GM12878 (cell line): Measurements from ENCODE around the gene DCLK2. TPM values are rescaled to one million over a fixed set of nuclear protein-coding genes. Genes with fewer than 3 reads are reported as not detected.
A peak's percentile ranks its signal among the peaks of the same experiment; 100 is the strongest.

Source experiments
- ATAC-seq: fragments of 200-7000 bp; cut with Tn5 transposase; 3 replicates; pipeline ENCODE4 v1.9.1; 2020; ENCODE audit warnings: mild to moderate bottlenecking, moderate library complexity
- BruUV-seq: library from RNA; stranded (reverse); fragments of 400-500 nt; replicated peaks from 2 replicates; lab custom pipeline; 2021; lab: Mats Ljungman, UMichigan
- CTCF ChIA-PET: fragments of 300-600 bp; sonication (Branson Sonifier 250); formaldehyde crosslinking; extraction: SDS; loops from one replicate; lab custom pipeline; 2021; ENCODE audit warnings: inconsistent platforms; lab: Yijun Ruan, JAX
- POLR2A ChIA-PET: fragments of 350-600 bp; formaldehyde crosslinking; extraction: SDS; loops from one replicate; lab custom pipeline; 2021; ENCODE audit warnings: inconsistent platforms; lab: Charles Lee
- RAD21 ChIA-PET: fragments of 300-600 bp; sonication (Branson Sonifier 250); formaldehyde crosslinking; loops from one replicate; lab custom pipeline; 2023; ENCODE audit warnings: antibody characterized with exemption; ENCODE audit not compliant: unreplicated experiment; lab: Charles Lee
- SMC1A ChIA-PET: fragments of 300-600 bp; sonication (Branson Sonifier 250); formaldehyde crosslinking; loops from one replicate; lab custom pipeline; 2023; ENCODE audit not compliant: unreplicated experiment, uncharacterized antibody; lab: Charles Lee
- DNase-seq: peaks from one replicate; pipeline ENCODE4 v3.0.0-alpha.2; 2011; ENCODE audit warnings: low read depth, low spot score
- FAIRE-seq: peaks from 3 replicates; lab custom pipeline; 2011; peaks lifted over from hg19 to GRCh38; lab: Jason Lieb, UNC
- H2AFZ ChIP-seq: 2 replicates; pipeline ENCODE4 v1.6.0; 2011; ENCODE audit warnings: low read depth, low read length, control low read depth; ENCODE audit not compliant: control insufficient read depth
- H3K27ac ChIP-seq: 2 replicates; pipeline ENCODE4 v1.5.1; 2011; ENCODE audit warnings: control low read depth; ENCODE audit not compliant: control insufficient read depth, insufficient read depth
- H3K27me3 ChIP-seq, 2 experiments: replicated peaks in 1 of 2; 2 replicates each; pipeline versions ENCODE4 v1.6.0 to v1.6.1; 2011; ENCODE audit warnings: low read length in 1 of 2; ENCODE audit not compliant: control insufficient read depth in 2 of 2, insufficient read depth in 2 of 2
- H3K36me3 ChIP-seq, 2 experiments: 2 replicates each; pipeline ENCODE4 v1.5.1; 2011; ENCODE audit warnings: low read length in 1 of 2; ENCODE audit not compliant: control insufficient read depth in 2 of 2, insufficient read depth in 2 of 2
- H3K4me1 ChIP-seq: 2 replicates; pipeline ENCODE4 v1.6.1; 2011; ENCODE audit warnings: mild to moderate bottlenecking, low read length, moderate library complexity, mixed read lengths; ENCODE audit not compliant: control insufficient read depth, insufficient read depth
- H3K4me2 ChIP-seq: 2 replicates; pipeline ENCODE4 v1.6.0; 2011; ENCODE audit warnings: control low read depth; ENCODE audit not compliant: control insufficient read depth, insufficient read depth
- H3K4me3 ChIP-seq: fragments of 200-600 bp; sonication (generic); 2 replicates; pipeline ENCODE4 v1.5.1; 2016
- H3K79me2 ChIP-seq: 2 replicates; pipeline ENCODE4 v1.6.0; 2011; ENCODE audit warnings: low read length; ENCODE audit not compliant: control insufficient read depth, insufficient read depth
- H3K9ac ChIP-seq: 2 replicates; pipeline ENCODE4 v1.8.0; 2011; ENCODE audit warnings: low read length, control low read depth, mixed read lengths; ENCODE audit not compliant: control insufficient read depth, insufficient read depth
- H3K9me3 ChIP-seq: replicated peaks from 3 replicates; pipeline ENCODE4 v1.5.1; 2011; ENCODE audit warnings: mild to moderate bottlenecking, low read length; ENCODE audit not compliant: control insufficient read depth, insufficient read depth
- H4K20me1 ChIP-seq: 2 replicates; pipeline ENCODE4 v1.6.0; 2011; ENCODE audit not compliant: control insufficient read depth, insufficient read depth
- BRCA1 ChIP-seq: IDR thresholded peaks from 2 replicates; pipeline ENCODE4 v1.6.1; 2011; ENCODE audit warnings: low read depth, low read length, improper control_type of control experiment
- IRF5 ChIP-seq: fragments of 450-650 bp; IDR thresholded peaks from 2 replicates; pipeline ENCODE4 v1.6.1; 2017; ENCODE audit warnings: borderline replicate concordance
- NFYA ChIP-seq: IDR thresholded peaks from 2 replicates; pipeline ENCODE4 v1.6.1; 2011; ENCODE audit warnings: low read depth, mild to moderate bottlenecking, low read length, improper control_type of control experiment, borderline replicate concordance
- TCF12 ChIP-seq: IDR thresholded peaks from 2 replicates; pipeline ENCODE4 v1.6.1; 2011; ENCODE audit warnings: low read depth, mild to moderate bottlenecking, low read length
- in situ Hi-C: fragments of 300-500 bp; cut with MboI; formaldehyde crosslinking; loops from 9 replicates; pipeline ENCODE4 v1.14.3; 2018; ENCODE audit warnings: mixed read lengths
- intact Hi-C: fragments of 100-400 bp; cut with micrococcal nuclease; formaldehyde crosslinking; loops from one replicate; pipeline ENCODE4 v1.14.2; 2022; ENCODE audit not compliant: unreplicated experiment
- polyA plus RNA-seq, 11 experiments: library from polyadenylated mRNA; depleted of rRNA in 4 of 11; unstranded in 6 of 11; stranded (reverse) in 5 of 11; fragments of >200 nt; fragmentation: Nextera tagmentation in 4 of 11; fragmentation: Illumina TruSeq in 1 of 11; extraction: Ambion mirVana in 4 of 11; extraction: Trizol in 1 of 11; gene quantifications; 1 replicate in 1 of 11; 2 replicates in 10 of 11; pipeline versions ENCODE4 v1.2.1 to v1.2.3, GENCODE V29; 2011 to 2016; ENCODE audit warnings: inconsistent platforms in 2 of 11, missing spikeins in 2 of 11, low read depth in 1 of 11
- total RNA-seq, 4 experiments: library from RNA; depleted of rRNA in 3 of 4; stranded (reverse); fragments of >200 nt in 3 of 4; fragmentation: Illumina TruSeq in 1 of 4; extraction: Trizol in 1 of 4; gene quantifications; 2 replicates each; pipeline versions ENCODE4 v1.2.1 to v1.2.3, GENCODE V29; 2013 to 2021
- TF ChIP-seq, protein P1 (sequence below): fragments of 450-650 bp; conservative IDR thresholded peaks from 2 replicates; pipeline ENCODE4 v1.6.1; 2017; ENCODE audit warnings: mild to moderate bottlenecking, moderate library complexity

Gene DCLK2
- total and polyA plus RNA-seq, 10 of the 15 experiments (the other 5 are each of a cell fraction or from before 2014, with no cell fraction given), result not detected

- no peaks in the 10 kb centered on the region for H3K4me1 ChIP-seq
- H3K9me3 ChIP-seq, result no peaks in the 10 kb centered on the region
- ChIA-PET POLR2A (no interaction called here), SMC1A (no interaction called here), CTCF (interaction anchor here (1.1 to 4.5 kb wide), 2 partner anchors 21 to 203 kb away, joined by 3 to 38 read pairs; no protein-coding TSS in a partner anchor), RAD21 (no interaction called here)
- no TSS peak for BruUV-seq
- no peak overlapping the region for H3K4me3 ChIP-seq
- no peaks in the 10 kb centered on the region for H4K20me1 ChIP-seq
- peaks cover 0 to 2% of the 10 kb centered on the region in 2 experiments; a peak in 1 of 4 replicates for H3K27me3 ChIP-seq
- H2AFZ ChIP-seq, result no peak overlapping the region
- no peak overlapping the region for H3K9ac ChIP-seq
- TF ChIP-seq IRF5 (no peak), BRCA1 (no peak), NFYA (no peak), TCF12 (no peak)
- TF ChIP-seq, protein P1, sequence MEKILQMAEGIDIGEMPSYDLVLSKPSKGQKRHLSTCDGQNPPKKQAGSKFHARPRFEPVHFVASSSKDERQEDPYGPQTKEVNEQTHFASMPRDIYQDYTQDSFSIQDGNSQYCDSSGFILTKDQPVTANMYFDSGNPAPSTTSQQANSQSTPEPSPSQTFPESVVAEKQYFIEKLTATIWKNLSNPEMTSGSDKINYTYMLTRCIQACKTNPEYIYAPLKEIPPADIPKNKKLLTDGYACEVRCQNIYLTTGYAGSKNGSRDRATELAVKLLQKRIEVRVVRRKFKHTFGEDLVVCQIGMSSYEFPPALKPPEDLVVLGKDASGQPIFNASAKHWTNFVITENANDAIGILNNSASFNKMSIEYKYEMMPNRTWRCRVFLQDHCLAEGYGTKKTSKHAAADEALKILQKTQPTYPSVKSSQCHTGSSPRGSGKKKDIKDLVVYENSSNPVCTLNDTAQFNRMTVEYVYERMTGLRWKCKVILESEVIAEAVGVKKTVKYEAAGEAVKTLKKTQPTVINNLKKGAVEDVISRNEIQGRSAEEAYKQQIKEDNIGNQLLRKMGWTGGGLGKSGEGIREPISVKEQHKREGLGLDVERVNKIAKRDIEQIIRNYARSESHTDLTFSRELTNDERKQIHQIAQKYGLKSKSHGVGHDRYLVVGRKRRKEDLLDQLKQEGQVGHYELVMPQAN, result no peak
- peak; percentile 23 for FAIRE-seq
- no peak overlapping the region for H3K27ac ChIP-seq
- no peaks in the 10 kb centered on the region for H3K79me2 ChIP-seq
- no peaks in the 10 kb centered on the region for H3K36me3 ChIP-seq
- in situ Hi-C loops, result no loop called here
- H3K4me2 ChIP-seq, result no peak overlapping the region
- DNase-seq, result no peak
- ATAC-seq, result no peak
- intact Hi-C loops, result no loop called here
Observed at GRCh38 chr4:150212485-150212884, 134.2 kb downstream of the DCLK2 start.
